ENCODE data around the gene FGFR3.

DNA sequence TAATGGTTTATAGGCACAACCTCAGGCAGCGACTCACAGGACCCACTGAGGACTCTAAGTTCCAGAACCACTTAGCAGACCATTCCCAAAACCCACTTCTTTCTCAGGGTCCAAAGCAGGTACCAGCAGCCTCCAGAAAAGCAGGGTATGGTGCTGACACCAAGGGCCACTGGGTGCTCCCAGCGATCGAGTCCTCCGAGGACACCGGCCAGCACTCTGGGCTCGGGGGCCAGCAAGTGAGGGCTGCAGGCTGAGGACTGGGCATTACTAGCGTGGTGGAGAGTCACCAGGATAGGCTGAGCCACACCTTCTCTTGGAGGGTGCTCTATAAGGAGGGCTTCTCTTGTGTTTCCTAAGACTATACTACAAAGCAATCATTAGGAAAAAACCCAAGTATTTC, 43.6 kb downstream of the FGFR3 start:
- TF ChIP-seq, protein P1, sequence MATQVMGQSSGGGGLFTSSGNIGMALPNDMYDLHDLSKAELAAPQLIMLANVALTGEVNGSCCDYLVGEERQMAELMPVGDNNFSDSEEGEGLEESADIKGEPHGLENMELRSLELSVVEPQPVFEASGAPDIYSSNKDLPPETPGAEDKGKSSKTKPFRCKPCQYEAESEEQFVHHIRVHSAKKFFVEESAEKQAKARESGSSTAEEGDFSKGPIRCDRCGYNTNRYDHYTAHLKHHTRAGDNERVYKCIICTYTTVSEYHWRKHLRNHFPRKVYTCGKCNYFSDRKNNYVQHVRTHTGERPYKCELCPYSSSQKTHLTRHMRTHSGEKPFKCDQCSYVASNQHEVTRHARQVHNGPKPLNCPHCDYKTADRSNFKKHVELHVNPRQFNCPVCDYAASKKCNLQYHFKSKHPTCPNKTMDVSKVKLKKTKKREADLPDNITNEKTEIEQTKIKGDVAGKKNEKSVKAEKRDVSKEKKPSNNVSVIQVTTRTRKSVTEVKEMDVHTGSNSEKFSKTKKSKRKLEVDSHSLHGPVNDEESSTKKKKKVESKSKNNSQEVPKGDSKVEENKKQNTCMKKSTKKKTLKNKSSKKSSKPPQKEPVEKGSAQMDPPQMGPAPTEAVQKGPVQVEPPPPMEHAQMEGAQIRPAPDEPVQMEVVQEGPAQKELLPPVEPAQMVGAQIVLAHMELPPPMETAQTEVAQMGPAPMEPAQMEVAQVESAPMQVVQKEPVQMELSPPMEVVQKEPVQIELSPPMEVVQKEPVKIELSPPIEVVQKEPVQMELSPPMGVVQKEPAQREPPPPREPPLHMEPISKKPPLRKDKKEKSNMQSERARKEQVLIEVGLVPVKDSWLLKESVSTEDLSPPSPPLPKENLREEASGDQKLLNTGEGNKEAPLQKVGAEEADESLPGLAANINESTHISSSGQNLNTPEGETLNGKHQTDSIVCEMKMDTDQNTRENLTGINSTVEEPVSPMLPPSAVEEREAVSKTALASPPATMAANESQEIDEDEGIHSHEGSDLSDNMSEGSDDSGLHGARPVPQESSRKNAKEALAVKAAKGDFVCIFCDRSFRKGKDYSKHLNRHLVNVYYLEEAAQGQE (IDR thresholded peaks at IDR 0.05; ENCODE audit: insufficient read depth in 1 of 2, low read depth in 2 of 2, low read length in 2 of 2): no peak
- TF ChIP-seq POLR2AphosphoS5 (IDR thresholded peaks at IDR 0.05; ENCODE audit: low read depth, low read length): no peak

Data from PFSK-1 (cell line).